Hepatocyte (in vitro differentiated cells): ENCODE data around the gene DENND1A. TPM values are rescaled to one million over a fixed set of nuclear protein-coding genes. Genes with fewer than 3 reads are reported as not detected.

ENCODE experiments used
- DNase-seq: peaks from one replicate; pipeline ENCODE4 v3.0.0-alpha.2; 2016; ENCODE audit warnings: low spot score
- H2AFZ ChIP-seq: fragments of 200-600 bp; sonication (generic); 2 replicates; pipeline ENCODE4 v1.6.0; 2016; ENCODE audit warnings: antibody characterized with exemption, mild to moderate bottlenecking
- H3K27ac ChIP-seq: fragments of 200-600 bp; sonication (generic); 2 replicates; pipeline ENCODE4 v1.5.1; 2016; ENCODE audit warnings: mild to moderate bottlenecking
- H3K27me3 ChIP-seq: fragments of 200-600 bp; sonication (generic); 2 replicates; pipeline ENCODE4 v1.6.1; 2016
- H3K36me3 ChIP-seq: fragments of 200-600 bp; sonication (generic); replicated peaks from 2 replicates; pipeline ENCODE4 v1.5.1; 2016; ENCODE audit warnings: low read depth; ENCODE audit not compliant: insufficient read depth
- H3K4me1 ChIP-seq: fragments of 200-600 bp; sonication (generic); 2 replicates; pipeline ENCODE4 v1.5.1; 2016; ENCODE audit warnings: mild to moderate bottlenecking, moderate library complexity; ENCODE audit not compliant: insufficient read depth
- H3K4me2 ChIP-seq: fragments of 200-600 bp; sonication (generic); 2 replicates; pipeline ENCODE4 v1.6.0; 2016
- H3K4me3 ChIP-seq: fragments of 200-600 bp; sonication (generic); 2 replicates; pipeline ENCODE4 v1.5.1; 2016; ENCODE audit warnings: mild to moderate bottlenecking
- H3K79me2 ChIP-seq: fragments of 200-600 bp; sonication (generic); 2 replicates; pipeline ENCODE4 v1.6.0; 2017; ENCODE audit warnings: mild to moderate bottlenecking
- H3K9me2 ChIP-seq: fragments of 200-600 bp; sonication (generic); replicated peaks from 2 replicates; pipeline ENCODE4 v1.6.0; 2017; ENCODE audit warnings: mild to moderate bottlenecking; ENCODE audit not compliant: insufficient read depth
- H3K9me3 ChIP-seq: fragments of 200-600 bp; sonication (generic); 2 replicates; pipeline ENCODE4 v1.5.1; 2016; ENCODE audit warnings: low read depth, mild to moderate bottlenecking
- H4K20me1 ChIP-seq: fragments of 200-600 bp; sonication (generic); 2 replicates; pipeline ENCODE4 v1.6.0; 2016; ENCODE audit warnings: mild to moderate bottlenecking; ENCODE audit not compliant: insufficient read depth, poor library complexity, severe bottlenecking
- CTCF ChIP-seq: fragments of 200-600 bp; sonication (generic); IDR thresholded peaks from 2 replicates; pipeline ENCODE4 v1.5.1; 2016; ENCODE audit warnings: antibody characterized with exemption, mild to moderate bottlenecking; ENCODE audit not compliant: poor library complexity
- EZH2 ChIP-seq: fragments of 200-600 bp; sonication (generic); IDR thresholded peaks from 2 replicates; pipeline ENCODE4 v1.6.1; 2016; ENCODE audit warnings: antibody characterized with exemption, mild to moderate bottlenecking, borderline replicate concordance
- EZH2phosphoT487 ChIP-seq: fragments of 200-600 bp; sonication (generic); IDR thresholded peaks from one replicate; pipeline ENCODE4 v1.6.1; 2018; ENCODE audit warnings: antibody characterized with exemption, mild to moderate bottlenecking, low read depth, moderate library complexity; ENCODE audit not compliant: unreplicated experiment, severe bottlenecking
- WGBS: methylation state at CpG from one replicate; pipeline ENCODE4 v1.1.6; 2016; ENCODE audit warnings: low lambda C conversion rate; ENCODE audit errors: missing lambda C conversion rate; 5-methylcytosine and 5-hydroxymethylcytosine counted together
- polyA plus RNA-seq: library from polyadenylated mRNA; unstranded; fragments of >200 nt; fragmentation: Nextera tagmentation; extraction: Ambion mirVana; gene quantifications from 2 replicates; pipeline ENCODE4 v1.2.1, GENCODE V29; 2016
- total RNA-seq: library from RNA; depleted of rRNA; stranded (reverse); fragments of >200 nt; gene quantifications from 2 replicates; pipeline ENCODE4 v1.2.3, GENCODE V29; 2014

Gene DENND1A
- total and polyA plus RNA-seq, 2 experiments from 2014 or later: 24.0 to 28.9 TPM

DNA sequence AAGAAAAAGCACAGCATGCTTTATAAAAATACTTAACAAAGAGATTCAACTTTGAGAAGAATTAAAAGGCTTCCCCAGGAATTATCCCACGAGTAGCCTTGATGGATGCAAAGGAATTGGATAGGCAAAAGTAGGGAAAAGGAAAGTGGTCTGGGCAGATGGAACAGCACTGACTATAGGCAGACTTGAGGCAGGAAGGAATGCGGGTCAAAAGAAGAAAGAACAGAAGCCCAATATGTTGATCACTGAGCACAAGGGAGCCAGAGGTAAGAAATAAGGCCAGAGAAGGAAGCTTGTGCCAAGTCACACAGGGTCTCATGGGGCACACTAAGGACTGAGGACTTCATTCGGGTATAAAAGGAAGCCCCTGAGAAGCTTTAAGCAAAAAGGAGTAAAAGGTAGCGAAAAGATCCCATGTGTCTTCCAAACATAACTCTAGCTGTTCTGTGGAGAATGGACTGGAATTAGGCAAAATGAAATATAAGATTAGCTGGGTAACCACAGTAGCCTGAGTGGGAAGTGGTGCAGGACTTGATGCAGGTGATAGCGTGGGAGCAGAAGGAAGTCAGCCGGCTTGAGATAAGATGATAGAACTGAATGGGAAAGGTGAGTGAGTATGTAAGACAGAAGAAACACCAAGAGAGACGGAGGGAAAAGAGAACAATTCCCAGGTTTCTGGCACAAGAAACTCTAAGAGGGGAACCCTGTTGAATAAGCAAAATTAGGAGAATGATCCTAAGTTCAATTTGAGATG lies 106.6 kb downstream of the DENND1A start:
- DNase-seq: no peak
- Histone ChIP-seq H2AFZ (no peak overlapping the region), H3K4me1 (no peaks in the 10 kb centered on the region), H3K4me3 (no peak overlapping the region), H3K36me3 (no peaks in the 10 kb centered on the region), H4K20me1 (no peaks in the 10 kb centered on the region), H3K79me2 (peaks cover 4% of the 10 kb centered on the region), H3K27me3 (no peaks in the 10 kb centered on the region), H3K4me2 (no peak overlapping the region), H3K9me2 (no peaks in the 10 kb centered on the region), H3K27ac (no peak overlapping the region), H3K9me3 (no peaks in the 10 kb centered on the region)
- WGBS: 93% methylated on average over 7 of the region's 7 CpGs
- TF ChIP-seq EZH2phosphoT487 (no peak), CTCF (no peak)

DNA sequence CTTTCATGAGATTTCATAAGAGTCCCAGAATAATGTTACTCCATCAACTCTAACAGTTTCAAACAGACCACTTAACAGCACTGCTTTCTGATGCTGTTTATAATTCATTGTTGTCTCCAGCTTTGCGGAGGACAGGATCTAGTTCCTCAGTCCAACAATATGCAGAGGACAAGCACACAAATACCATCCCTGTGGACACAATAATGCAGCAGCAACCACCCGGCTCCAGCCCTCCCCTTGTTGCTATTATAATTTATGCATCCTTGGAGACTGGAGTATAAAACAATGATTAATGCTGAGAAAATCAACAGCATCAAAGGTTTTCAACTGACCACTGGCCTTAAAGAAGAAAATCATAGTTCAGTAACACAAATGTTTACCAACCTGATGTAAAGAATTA lies 108.3 kb downstream of the DENND1A start:
- H3K4me1 ChIP-seq: no peaks in the 10 kb centered on the region
- peaks cover 4% of the 10 kb centered on the region for H3K79me2 ChIP-seq
- H3K9me2 ChIP-seq: no peaks in the 10 kb centered on the region
- H4K20me1 ChIP-seq: no peaks in the 10 kb centered on the region
- DNase-seq: no peak
- TF ChIP-seq EZH2phosphoT487 (no peak), CTCF (no peak), EZH2 (no peak)
- H3K27ac ChIP-seq: no peak overlapping the region
- no peaks in the 10 kb centered on the region for H3K9me3 ChIP-seq
- H2AFZ ChIP-seq: no peak overlapping the region
- H3K4me2 ChIP-seq: no peak overlapping the region
- WGBS: 73% methylated on average over 2 of the region's 2 CpGs
- H3K4me3 ChIP-seq: no peak overlapping the region
- no peaks in the 10 kb centered on the region for H3K36me3 ChIP-seq
- H3K27me3 ChIP-seq: no peaks in the 10 kb centered on the region

DNA sequence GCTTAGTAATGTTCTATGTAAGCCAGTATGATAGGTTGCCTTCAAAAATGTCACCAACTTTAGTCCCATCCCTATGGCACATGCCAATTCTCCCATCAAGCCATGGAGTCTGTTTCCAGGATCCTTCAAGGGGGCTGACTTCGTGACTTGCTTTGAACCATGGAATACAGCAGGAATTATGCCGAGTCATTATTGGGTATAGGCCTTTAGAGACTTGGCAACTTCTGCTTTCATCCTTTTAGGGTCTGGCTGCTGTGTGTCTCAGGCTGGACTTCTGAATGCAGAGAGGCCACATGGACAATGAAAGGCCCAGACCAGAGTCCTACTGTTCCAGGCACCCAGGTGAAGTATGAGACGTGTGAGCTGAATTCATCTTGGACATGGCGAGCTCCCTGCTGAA lies 109.8 kb downstream of the DENND1A start:
- Histone ChIP-seq H3K27ac (no peak overlapping the region), H3K9me2 (no peaks in the 10 kb centered on the region), H3K4me2 (no peak overlapping the region), H3K27me3 (no peaks in the 10 kb centered on the region), H3K4me3 (no peak overlapping the region), H3K4me1 (no peaks in the 10 kb centered on the region), H4K20me1 (no peaks in the 10 kb centered on the region), H3K36me3 (no peaks in the 10 kb centered on the region), H2AFZ (no peak overlapping the region), H3K9me3 (no peaks in the 10 kb centered on the region), H3K79me2 (peaks cover 4% of the 10 kb centered on the region)
- TF ChIP-seq EZH2: no peak
- no peak for TF ChIP-seq EZH2phosphoT487
- TF ChIP-seq CTCF: no peak
- no peak for DNase-seq
- 95% methylated on average over 4 of the region's 4 CpGs for WGBS
